Spleen (tissue), 11 donors: ENCODE data around the gene FAF1. TPM values are rescaled to one million over a fixed set of nuclear protein-coding genes. Genes with fewer than 3 reads are reported as not detected.
"Not testable (repeated sequence)": the region's sequence is repeated elsewhere in the genome, so short reads cannot be mapped to it uniquely, and the experiment has no call there.

Experiments used
- DNase-seq: peaks from one replicate; pipeline ENCODE4 v3.0.0-alpha.2; 2020
- H3K27ac ChIP-seq, 8 donors: fragments of 200-600 bp; sonication (generic) in 7 of 8; 1 replicate in 4 of 8; 2 replicates in 4 of 8; pipeline versions ENCODE4 v1.5.0 to v1.8.0; 2016 to 2021; ENCODE audit warnings: inconsistent platforms in 4 of 8, mild to moderate bottlenecking in 4 of 8, moderate library complexity in 1 of 8
- H3K27me3 ChIP-seq, 7 donors: fragments of 200-600 bp; sonication (generic) in 6 of 7; replicated peaks in 1 of 7; 1 replicate in 4 of 7; 2 replicates in 3 of 7; pipeline versions ENCODE4 v1.5.0 to v1.8.0; 2016 to 2021; ENCODE audit warnings: inconsistent platforms in 3 of 7, mild to moderate bottlenecking in 1 of 7
- H3K36me3 ChIP-seq, 6 donors: fragments of 200-600 bp; sonication (generic) in 5 of 6; 1 replicate in 4 of 6; 2 replicates in 2 of 6; pipeline versions ENCODE4 v1.5.0 to v1.8.0; 2016 to 2021; ENCODE audit warnings: inconsistent platforms in 2 of 6
- H3K4me1 ChIP-seq, 6 donors: fragments of 200-600 bp; sonication (generic) in 5 of 6; 1 replicate in 3 of 6; 2 replicates in 3 of 6; pipeline versions ENCODE4 v1.5.0 to v1.8.0; 2016 to 2021; ENCODE audit warnings: inconsistent platforms in 3 of 6
- H3K4me3 ChIP-seq, 8 donors: fragments of 200-600 bp; sonication (generic) in 7 of 8; 1 replicate in 4 of 8; 2 replicates in 4 of 8; pipeline versions ENCODE4 v1.5.0 to v1.8.0; 2016 to 2021; ENCODE audit warnings: inconsistent platforms in 4 of 8, mild to moderate bottlenecking in 4 of 8, moderate library complexity in 2 of 8
- H3K9me3 ChIP-seq, 8 donors: fragments of 200-600 bp; sonication (generic) in 7 of 8; 1 replicate in 4 of 8; 2 replicates in 4 of 8; pipeline versions ENCODE4 v1.5.0 to v1.8.0; 2016 to 2021; ENCODE audit warnings: inconsistent platforms in 4 of 8
- CTCF ChIP-seq, 11 experiments: fragments of 200-600 bp in 7 of 11; fragments of 450-650 bp in 4 of 11; sonication (generic) in 4 of 11; IDR thresholded peaks in 8 of 11; conservative IDR thresholded peaks in 3 of 11; 1 replicate in 7 of 11; 2 replicates in 4 of 11; pipeline versions ENCODE4 v1.4.0 to v1.8.0; 2016 to 2021; ENCODE audit warnings: antibody characterized with exemption in 11 of 11, inconsistent platforms in 4 of 11, mild to moderate bottlenecking in 1 of 11
- POLR2A ChIP-seq, 3 donors: fragments of 450-650 bp; IDR thresholded peaks; one replicate each; pipeline ENCODE4 v1.5.1; 2017; ENCODE audit warnings: antibody characterized with exemption in 3 of 3, mild to moderate bottlenecking in 1 of 3
- POLR2AphosphoS5 ChIP-seq, 3 donors: sonication (generic); formaldehyde crosslinking; IDR thresholded peaks; one replicate each; pipeline ENCODE4 v1.5.1; 2017; ENCODE audit warnings: antibody characterized with exemption in 3 of 3
- WGBS, 5 donors: extraction: QIAGEN DNeasy Blood & Tissue Kit in 3 of 5; methylation state at CpG; one replicate each; pipeline versions ENCODE4 v1.1.5 to v1.1.7; 2013 to 2018; 5-methylcytosine and 5-hydroxymethylcytosine counted together
- intact Hi-C: fragments of 100-400 bp; cut with DNase I; formaldehyde crosslinking; loops from one replicate; pipeline ENCODE4 v1.15.0; 2023; ENCODE audit warnings: low total_unique reads
- polyA plus RNA-seq, 3 donors: library from polyadenylated mRNA; stranded (reverse); fragments of 200-250 nt; gene quantifications; one replicate each; pipeline ENCODE4 v1.2.1, GENCODE V29; 2013
- total RNA-seq, 7 donors: library from RNA; depleted of rRNA in 3 of 7; stranded (reverse); fragments of >200 nt in 3 of 7; fragmentation: NEBNext Ultra II Directional in 4 of 7; extraction: Animal tissue kit (Norgen Biotek cat#: 25700) in 4 of 7; gene quantifications; one replicate each; pipeline versions ENCODE4 v1.1.0 to v1.2.1, GENCODE V29; 2016 to 2021
- donor health status: healthy with polysubstance abuse.
- donor health status: DM: no; HTN: no; CAD: no; lungs with moderate emphysema.
- donor health status: DM: no; HTN: no; CAD: no.
- donor health status: Bipolar disorder and iron deficiency.
- donor health status: healthy.
- donor health status: DM: no; HTN: no; CAD: no.
- donor health status: DM: yes; HTN: yes; CAD: no.

FAF1 gene
- total and polyA plus RNA-seq, 10 donors, result 16.7 to 58.7 (median 40.0) TPM

GRCh38 chr1:50902419-50902818 is 57.6 kb downstream of the FAF1 start:
- TF ChIP-seq POLR2AphosphoS5 (IDR thresholded peaks at IDR 0.05), result no peak
- no peak for TF ChIP-seq POLR2A (IDR thresholded peaks at IDR 0.05)
- TF ChIP-seq CTCF (IDR thresholded peaks at IDR 0.05 in 8 of 11, conservative IDR thresholded peaks at IDR 0.05 in 3 of 11), result no peak
- 86 to 94% (median 91%) methylated on average over 1 of the region's 1 CpG for WGBS, 5 donors

GRCh38 chr1:50901872-50902271 is 58.2 kb downstream of the FAF1 start:
- Histone ChIP-seq H3K36me3 (no peaks in the 10 kb centered on the region), H3K4me1 (no peaks in the 10 kb centered on the region), H3K27me3 (no peaks in the 10 kb centered on the region), H3K27ac (no peak overlapping the region), H3K9me3 (peaks cover 0 to 9% (median 3%) of the 10 kb centered on the region in 8 donors), H3K4me3 (no peak overlapping the region)
- intact Hi-C loops, result no loop called here
- no peak for DNase-seq
- WGBS, 5 donors, result 0 to 2% (median 0%) methylated on average over 1 of the region's 1 CpG
- TF ChIP-seq POLR2AphosphoS5 (IDR thresholded peaks at IDR 0.05) (no peak), CTCF (IDR thresholded peaks at IDR 0.05 in 8 of 11, conservative IDR thresholded peaks at IDR 0.05 in 3 of 11) (no peak), POLR2A (IDR thresholded peaks at IDR 0.05) (no peak)

More at GRCh38 chr1:50902419-50902818, 57.6 kb downstream of the FAF1 start:
- Histone ChIP-seq H3K36me3 (no peaks in the 10 kb centered on the region), H3K4me3 (no peak overlapping the region), H3K4me1 (no peaks in the 10 kb centered on the region), H3K27ac (no peak overlapping the region), H3K27me3 (no peaks in the 10 kb centered on the region), H3K9me3 (peaks cover 0 to 13% (median 4%) of the 10 kb centered on the region in 8 donors)
- DNase-seq, result no peak
- intact Hi-C loops, result no loop called here

- 69 to 91% (median 77%) methylated on average over 2 of the region's 2 CpGs for WGBS, 5 donors
- intact Hi-C loops, result no loop called here
- DNase-seq, result no peak
- TF ChIP-seq CTCF (IDR thresholded peaks at IDR 0.05 in 8 of 11, conservative IDR thresholded peaks at IDR 0.05 in 3 of 11) (no peak), POLR2A (IDR thresholded peaks at IDR 0.05) (no peak), POLR2AphosphoS5 (IDR thresholded peaks at IDR 0.05) (no peak)
- H3K27ac ChIP-seq, result no peak overlapping the region
- no peaks in the 10 kb centered on the region for H3K36me3 ChIP-seq
- H3K4me3 ChIP-seq, result no peak overlapping the region
- H3K4me1 ChIP-seq, result no peaks in the 10 kb centered on the region
- H3K9me3 ChIP-seq, result no peaks in the 10 kb centered on the region
- H3K27me3 ChIP-seq, result no peaks in the 10 kb centered on the region
These were observed 61.3 kb downstream of the FAF1 start for GRCh38 chr1:50898773-50899172.

GRCh38 chr1:50894340-50894739 is 65.7 kb downstream of the FAF1 start:
- no peaks in the 10 kb centered on the region for H3K36me3 ChIP-seq
- 88 to 100% (median 100%) methylated on average over 1 of the region's 1 CpG for WGBS, 5 donors
- H3K4me3 ChIP-seq, result no peak overlapping the region
- DNase-seq, result no peak
- H3K4me1 ChIP-seq, result no peaks in the 10 kb centered on the region
- intact Hi-C loops, result no loop called here
- no peaks in the 10 kb centered on the region for H3K27me3 ChIP-seq
- H3K9me3 ChIP-seq, result no peaks in the 10 kb centered on the region
- H3K27ac ChIP-seq, result no peak overlapping the region
- TF ChIP-seq POLR2A (IDR thresholded peaks at IDR 0.05), result no peak
- no peak for TF ChIP-seq POLR2AphosphoS5 (IDR thresholded peaks at IDR 0.05)

- Histone ChIP-seq H3K9me3 (peaks cover 0 to under 1% (median 0%) of the 10 kb centered on the region in 8 donors), H3K4me1 (no peaks in the 10 kb centered on the region), H3K27ac (no peak overlapping the region), H3K27me3 (no peaks in the 10 kb centered on the region), H3K4me3 (no peak overlapping the region), H3K36me3 (no peaks in the 10 kb centered on the region)
- no peak for DNase-seq
- TF ChIP-seq POLR2AphosphoS5 (IDR thresholded peaks at IDR 0.05), result no peak
- no peak for TF ChIP-seq POLR2A (IDR thresholded peaks at IDR 0.05)
- TF ChIP-seq CTCF (IDR thresholded peaks at IDR 0.05 in 8 of 11, conservative IDR thresholded peaks at IDR 0.05 in 3 of 11), result no peak
- intact Hi-C loops, result no loop called here
- WGBS, 5 donors, result 83 to 92% (median 87%) methylated on average over 1 of the region's 1 CpG
These were observed 66.6 kb downstream of the FAF1 start for GRCh38 chr1:50893466-50893865.

- DNase-seq, H3K27ac ChIP-seq, H3K27me3 ChIP-seq, H3K4me1 ChIP-seq, H3K4me3 ChIP-seq, intact Hi-C loops, H3K36me3 ChIP-seq: not testable (repeated sequence)
- WGBS, 5 donors, result 93 to 100% (median 95%) methylated on average over 1 of the region's 1 CpG
- H3K9me3 ChIP-seq, result peaks cover 0 to 12% (median 7%) of the 10 kb centered on the region in 8 donors
These were observed 72.5 kb downstream of the FAF1 start for GRCh38 chr1:50887555-50887954.
